HT1080 (cell line): ENCODE results near the gene ULK3. TPM values are rescaled to one million over a fixed set of nuclear protein-coding genes. Genes with fewer than 3 reads are reported as not detected.

Experiments used
- DNase-seq: peaks from one replicate; pipeline ENCODE4 v3.0.0-alpha.2; 2015; ENCODE audit warnings: low read depth
- total RNA-seq: library from RNA; depleted of rRNA; stranded (reverse); fragments of >200 nt; shearing (Covaris generic); gene quantifications from 2 replicates; pipeline ENCODE4 v1.2.3, GENCODE V29; 2014

The ULK3 gene
- total RNA-seq, 1 experiment from 2014 or later: 44.0 TPM

DNA sequence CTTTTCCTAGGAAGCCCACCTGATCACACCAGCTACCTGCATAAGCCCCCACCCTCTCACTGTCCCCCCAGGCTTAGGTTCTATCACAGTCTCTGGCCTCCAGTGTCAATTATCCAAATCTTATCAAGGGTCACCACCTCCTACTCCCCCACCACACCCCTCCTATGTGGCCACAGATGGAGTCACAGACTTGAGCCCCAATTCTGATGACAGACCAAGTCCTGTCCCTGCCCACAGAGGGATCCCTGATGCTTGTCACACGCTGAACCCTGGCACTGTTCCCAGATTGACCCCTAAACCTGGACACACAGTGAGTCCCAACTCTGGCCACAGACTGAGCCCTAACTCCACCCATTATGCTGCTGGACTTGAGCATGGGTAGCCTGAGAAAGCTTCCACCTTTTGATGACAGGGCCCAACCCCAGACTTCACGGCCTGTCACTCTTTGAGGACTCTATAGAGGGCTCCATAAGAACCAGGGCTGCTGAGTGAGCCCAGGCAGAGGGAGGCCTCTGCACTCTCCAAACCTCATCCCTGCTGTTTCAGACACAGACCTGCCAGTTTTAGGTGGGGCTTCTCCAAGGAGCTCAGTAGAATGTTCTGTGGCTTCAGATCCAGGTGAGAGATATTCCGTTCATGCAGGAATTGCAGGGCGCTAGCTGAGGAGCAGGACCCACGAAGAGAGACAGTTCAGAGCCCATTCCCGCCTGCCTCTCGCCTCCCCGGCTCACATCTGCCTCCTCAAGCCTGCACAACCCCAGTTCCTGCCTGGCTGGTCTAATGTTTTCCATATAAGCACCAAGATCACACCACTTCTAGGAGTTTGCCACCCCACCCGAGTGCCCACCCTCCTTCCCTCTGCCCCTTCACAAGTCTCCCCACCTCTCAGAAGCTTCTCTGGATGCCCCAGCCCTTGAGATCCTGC, 1.8 kb downstream of the ULK3 start:
- DNase-seq: no peak

DNA sequence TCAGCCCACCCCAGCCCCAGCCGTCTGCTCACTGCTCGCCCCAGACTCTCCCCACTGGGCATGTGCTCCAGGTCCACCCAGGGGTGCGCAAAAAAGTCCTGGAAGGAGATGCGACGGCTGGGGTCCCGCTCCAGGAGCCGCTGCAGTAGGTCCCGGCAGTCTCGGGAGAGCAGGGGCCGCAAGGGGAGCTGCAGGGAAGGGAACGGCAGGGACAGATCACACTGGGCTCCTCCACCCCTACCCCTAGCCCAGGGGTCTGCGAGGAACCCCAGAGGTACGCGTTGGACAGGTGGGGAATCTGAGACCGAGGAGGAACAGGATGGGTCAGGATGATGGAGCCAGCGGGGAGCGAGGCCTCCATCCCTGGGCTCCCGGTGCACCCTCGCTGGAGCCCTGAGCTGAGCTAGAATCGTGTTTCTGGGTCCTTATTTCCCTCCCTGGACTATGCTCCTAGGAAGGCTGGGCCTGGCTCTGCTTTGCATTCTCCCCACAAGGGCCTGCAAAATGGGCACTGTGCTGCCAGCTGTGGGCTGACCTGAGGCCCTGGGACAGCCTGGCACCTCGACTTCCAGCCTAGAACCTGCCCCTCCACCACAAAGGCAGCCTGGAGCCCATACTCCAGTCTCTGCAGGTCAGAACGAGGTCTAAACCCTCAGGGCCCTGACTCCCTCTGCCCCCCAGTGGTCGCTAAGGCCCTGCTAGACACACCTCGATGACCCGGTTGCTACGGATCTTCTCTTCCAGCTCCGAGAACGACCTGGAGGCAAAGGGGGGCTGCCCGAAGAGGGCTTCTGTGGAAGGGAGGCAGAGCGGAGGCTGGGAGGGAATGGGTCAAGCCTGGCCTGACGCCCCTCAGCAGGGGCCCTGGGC, 3.2 kb downstream of the ULK3 start:
- no peak for DNase-seq

DNA sequence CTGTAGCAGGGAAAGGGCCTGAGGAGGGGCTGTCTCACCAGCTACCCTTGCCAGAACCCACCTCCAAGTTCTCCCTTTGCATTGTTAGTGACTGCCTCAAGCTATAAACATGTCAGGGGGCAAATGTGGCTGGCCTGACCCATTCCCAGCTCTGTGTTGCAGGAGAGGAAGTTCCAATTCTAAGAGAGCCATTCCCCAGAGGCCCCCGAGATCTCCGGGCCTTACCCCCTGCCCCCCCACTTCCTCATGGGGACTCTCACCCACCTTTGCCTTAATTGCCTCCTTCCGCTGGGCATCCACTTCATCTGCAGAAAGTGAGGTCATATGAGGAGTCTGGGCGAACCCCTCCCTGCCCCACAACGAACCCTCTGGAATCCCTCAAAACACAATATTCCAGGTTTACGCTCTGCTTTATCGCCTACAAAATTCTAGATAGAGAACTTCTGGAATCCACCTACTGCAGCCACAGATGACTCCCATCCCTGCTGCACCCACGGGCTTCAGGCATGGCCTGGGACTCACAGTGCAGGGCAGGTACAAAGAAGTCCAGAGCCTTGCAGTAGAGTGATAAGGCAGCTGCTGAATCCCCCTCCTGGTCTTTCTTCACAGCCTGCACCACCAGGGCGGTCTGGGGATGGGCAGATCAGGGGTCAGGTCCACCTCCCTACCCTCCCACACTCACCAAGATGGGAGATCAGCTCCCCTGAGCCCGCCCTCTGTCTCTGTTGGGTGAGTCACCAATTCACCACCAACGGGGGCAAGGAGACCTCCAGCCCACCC, 4.0 kb downstream of the ULK3 start:
- DNase-seq: no peak

DNA sequence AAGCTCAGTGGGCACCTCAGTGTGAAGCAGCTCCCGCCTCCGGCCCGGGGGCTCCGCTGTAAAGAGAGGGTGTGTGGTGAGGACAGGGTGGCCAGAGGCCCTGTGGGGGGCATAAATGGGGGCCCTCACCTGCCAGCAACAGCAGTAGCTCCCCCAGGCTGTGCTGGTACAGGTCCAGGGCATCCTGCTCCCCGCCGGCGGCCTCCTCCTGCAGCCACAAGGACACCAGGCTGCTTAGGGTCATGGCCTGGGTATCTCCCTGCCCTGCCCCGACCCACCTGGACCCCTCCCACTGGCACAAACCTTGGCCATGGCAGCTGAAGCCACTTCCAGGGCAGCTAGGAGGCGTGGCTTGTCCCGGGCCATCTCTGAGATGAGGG, 4.8 kb downstream of the ULK3 start:
- DNase-seq: no peak

DNA sequence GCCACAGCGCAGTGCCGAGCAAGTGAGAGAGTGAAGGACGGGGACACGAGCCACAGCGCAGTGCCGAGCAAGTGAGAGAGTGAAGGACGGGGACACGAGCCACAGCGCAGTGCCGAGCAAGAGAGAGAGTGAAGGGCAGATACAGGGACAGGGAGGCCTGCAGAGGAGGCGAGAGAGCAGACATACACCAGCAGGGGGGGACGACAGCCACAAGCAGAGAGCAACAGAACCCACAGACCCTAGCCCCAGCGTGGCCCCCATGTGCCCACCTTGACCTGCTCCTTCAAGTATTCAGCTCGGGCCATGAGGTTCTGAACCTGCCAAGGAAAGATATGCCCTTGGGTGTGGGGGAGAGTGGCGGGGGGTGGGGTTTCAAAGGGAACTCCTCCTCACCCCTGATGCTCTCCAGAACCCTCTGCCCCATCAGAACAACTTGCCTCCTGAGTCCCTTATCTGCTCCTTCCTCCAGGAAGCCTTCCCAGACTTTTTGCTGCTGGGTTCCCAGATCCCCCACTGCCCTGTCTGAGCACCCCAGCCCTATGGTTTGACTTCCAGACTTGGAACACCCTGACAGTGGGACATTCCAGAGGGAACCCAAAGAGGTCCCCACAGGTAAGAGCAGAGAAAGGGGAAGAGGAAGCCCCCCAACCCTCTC, 5.3 kb downstream of the ULK3 start:
- DNase-seq: no peak

DNA sequence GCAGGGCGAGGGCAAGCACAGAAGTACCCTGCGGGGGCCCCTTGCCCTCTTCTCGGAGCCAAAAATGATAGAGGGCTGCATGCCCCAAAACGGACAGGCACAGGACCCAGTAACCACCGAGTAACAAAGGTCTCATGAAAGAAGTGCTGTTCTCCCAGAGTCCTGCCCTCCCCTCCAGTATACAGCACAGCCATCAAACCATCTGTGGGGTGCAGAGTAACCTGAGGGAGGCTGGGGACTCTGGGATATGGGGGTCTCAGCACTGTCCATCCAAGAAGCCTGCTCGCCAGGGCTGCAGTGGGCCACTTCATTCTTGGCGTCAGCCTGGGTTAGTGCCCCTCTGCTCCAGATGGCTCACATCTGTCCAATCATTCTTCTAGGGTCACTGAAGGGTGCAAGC, 6.1 kb downstream of the ULK3 start:
- DNase-seq: no peak

DNA sequence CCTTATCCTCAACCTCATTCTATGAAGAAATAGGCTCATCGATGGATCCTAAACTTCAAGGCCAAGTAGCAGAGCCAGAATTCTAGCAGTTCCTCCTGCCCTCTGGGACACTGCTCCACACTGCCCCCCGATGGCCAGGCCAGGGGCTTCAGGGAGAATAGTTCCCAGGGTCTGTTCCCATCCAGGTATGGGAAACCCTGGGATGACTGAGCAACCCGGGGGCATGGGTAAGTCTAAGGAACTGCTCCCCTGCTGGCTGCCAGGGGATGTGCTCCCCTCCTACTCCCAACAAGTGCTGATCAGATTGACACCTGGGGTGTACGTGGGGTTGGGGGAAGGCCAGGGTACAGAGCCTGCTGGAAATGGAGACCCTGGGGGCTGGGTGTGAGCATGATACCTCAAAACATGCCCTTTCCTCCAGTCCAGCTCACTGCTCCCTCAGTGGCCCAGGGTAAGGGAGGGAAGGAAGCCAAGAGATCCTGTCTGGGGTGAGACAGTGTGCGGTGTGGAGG, 7.6 kb downstream of the ULK3 start:
- peak; percentile 78 for DNase-seq

DNA sequence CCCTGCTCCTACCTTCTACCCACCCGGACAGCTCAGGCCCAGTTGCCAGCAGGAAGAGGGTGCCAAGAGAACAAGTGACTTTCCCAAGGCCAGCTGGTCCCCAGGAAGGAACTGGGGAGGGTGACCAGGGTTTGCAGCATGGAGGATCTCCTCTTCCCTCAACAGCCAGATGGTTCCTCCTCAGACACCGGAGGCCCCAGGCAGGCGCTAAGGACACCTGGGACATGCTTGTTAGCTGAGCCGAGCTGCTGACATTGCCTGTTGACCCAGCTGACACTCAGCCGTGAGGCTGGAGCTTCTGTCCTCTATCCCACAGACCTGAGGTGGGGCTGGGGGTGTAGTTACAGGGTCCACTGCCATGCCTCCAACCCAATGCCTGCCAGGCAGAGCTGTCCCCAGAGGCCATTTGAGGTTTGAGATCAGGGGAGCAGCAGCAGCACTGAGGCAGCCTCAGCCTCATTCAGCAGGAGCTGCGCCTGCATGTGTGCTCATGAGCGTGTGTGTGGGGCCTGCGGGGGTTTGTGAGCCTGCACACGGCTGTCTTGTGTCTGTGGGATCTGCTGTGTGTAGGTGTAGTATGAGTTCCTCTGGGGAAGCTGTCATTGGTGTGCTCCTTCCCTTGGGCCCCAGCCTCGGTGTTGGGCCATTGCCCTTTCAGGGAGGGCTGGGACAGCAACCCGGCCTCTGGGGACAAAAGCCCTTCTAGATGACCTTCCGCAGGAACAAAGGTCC, 9.4 kb downstream of the ULK3 start:
- no peak for DNase-seq

DNA sequence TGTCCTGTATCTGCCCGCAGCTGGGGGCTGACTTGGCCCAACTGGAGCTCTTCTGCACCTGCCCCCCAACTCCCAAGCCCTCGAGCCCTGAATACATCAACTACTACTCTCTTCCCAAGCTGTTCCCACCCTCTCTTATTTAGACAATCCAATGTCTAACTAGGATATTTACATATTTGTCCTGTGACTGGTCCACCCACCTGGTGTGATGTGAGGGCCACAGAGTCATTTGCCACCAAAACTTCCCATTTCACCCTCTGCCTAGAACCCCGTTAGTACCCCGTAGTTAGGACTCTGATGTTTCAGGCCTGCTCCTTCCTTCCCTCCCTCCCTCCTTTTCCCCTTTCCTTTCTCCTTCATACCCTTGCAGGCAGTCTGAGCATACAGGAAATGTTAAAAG, 10.1 kb downstream of the ULK3 start:
- DNase-seq: no peak

DNA sequence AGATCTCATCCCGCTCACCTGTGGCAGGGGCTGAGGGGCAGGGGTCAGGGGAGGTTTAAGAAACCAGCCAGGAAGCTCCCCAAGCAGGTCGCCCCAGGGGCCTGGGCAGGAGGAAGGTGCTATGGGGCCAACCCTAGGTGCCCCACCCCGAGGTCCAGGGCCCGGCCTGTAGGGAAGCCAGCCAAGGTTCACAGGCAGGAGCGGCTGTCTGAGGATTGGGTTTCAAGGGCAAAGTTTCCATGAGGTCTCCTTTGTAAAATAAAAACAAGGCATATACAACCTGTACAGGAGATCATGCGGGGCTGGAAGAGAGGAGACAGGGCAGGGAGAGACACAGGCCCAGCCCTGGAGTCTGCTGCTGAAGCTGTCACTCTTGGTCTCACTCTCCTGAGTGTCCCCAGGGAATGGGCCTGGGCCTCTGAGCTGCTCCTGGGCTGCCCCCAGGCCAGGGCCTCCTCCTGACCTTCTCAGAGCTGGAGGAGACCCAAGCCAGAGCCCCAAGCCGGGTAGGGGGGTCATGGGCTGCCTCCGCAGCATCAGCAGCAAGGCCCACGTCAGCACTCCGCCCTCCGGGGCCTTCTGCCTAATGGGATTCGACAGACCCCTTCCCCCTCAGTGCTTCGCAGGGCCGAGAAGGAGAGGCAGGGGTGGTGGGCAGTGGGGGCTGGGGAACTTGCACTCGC, 11.0 kb downstream of the ULK3 start:
- DNase-seq: no peak

DNA sequence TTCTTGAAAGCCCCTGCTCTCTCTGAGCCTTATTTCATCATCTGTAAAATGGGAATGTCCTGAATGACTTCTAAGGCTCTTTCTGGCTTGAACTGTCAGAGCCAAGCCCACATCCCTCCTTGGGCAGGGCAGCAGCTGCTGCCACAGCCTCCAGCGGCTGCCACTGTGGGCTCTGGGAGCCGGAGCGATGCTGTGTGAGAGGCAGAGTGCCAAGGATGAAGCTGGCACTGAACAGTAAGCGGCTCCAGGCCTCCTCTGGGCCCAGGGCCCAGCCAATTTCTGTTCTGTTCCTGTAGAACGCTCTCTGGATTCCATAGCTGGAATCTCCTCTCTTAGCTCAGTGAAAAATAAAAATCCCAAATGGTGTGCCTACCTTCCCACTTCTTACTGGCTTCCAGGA, 12.1 kb downstream of the ULK3 start:
- DNase-seq: no peak

DNA sequence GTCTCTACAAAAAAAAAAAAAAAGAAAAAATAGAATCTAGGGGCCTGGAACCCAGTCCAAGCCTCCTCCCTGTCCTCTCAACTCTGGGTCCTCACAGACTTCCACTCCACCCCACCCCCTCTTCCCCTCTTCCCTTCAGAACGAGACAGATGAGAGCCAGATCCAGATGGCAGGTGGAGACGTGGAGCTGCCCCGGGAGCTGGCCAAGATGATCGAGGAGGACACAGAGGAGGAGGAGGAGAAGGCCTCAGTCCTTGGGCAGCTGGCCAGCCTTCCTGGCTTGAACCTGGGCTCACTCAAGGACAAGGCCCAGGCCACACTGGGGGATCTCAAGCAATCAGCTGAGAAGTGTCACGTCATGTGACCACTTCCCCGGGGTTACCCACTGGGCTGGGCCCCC, 13.0 kb downstream of the ULK3 start:
- DNase-seq: no peak

DNA sequence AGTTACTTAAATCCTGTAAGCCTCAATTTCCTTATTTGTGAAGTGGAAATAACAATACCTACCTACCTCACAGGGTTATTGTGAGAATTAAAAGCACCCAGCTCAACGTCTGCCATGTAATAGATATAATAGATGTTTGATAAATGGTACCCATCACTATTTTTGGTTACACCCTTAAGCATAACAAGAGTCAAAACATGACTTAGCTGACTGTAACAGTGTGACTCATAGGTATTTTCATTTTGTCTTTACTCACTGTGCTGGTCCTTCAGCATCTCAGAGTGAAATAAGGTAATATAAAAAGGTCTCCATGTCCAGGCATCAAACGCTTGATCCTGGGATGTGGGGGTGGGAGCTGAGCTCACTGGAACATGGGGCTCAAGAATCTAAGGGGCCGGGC, 13.5 kb downstream of the ULK3 start:
- no peak for DNase-seq

DNA sequence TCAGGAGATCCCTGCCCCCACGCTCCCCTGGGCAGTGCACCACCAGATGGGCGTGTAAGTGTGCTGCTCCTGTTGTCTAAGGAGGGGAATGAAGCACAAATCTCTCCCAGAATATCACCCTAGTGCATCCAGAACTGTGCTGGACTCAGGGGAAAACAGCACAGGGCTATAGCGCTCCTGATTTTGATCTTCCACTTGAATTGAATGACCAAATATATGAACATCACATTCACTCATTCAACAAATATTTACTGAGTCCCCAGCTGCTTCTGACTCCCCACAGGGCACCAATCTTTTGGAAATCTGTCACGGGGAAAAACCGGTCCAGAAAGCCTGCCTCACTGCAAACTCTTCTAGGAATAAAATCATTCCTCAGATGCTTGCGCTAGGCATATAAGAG, 14.1 kb downstream of the ULK3 start:
- no peak for DNase-seq

DNA sequence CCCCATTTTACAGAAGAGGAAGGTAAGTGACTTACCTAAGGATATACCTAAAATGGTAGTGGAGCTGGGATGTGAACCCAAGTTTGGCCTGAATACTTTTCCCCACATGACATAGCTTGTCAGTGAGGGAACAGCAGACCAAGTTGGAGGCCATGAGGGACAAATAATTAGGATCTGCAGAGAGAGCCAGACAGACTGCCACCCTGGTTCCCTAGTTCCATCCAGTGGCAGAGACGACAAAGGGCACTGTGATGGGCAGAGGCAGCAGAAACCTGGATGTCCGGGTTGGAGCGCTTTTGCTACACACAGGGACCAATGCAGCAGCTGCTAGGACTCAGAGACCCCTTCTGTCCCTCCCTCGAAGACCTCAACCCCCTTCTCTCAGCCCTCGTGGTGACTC, 15.3 kb downstream of the ULK3 start:
- DNase-seq: no peak

DNA sequence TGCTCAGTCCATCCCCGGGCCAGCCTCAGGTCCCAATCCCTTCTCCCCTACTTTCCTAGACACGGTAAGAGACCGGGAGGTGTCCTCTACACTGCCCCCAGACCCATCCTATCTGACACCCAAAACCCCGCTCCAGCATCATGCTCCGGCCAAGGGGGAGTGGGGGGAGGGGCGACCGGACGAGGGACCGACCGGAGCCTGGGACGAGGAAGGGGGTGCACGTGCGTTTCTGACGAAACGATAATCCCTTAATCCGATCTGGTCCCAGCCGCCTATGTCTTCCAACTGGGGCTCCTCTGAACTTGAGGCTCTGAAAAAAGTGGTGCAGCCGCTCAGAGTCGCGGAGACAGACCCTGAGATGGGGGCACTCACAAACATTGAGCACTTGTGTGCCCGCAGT, 16.0 kb downstream of the ULK3 start:
- no peak for DNase-seq

DNA sequence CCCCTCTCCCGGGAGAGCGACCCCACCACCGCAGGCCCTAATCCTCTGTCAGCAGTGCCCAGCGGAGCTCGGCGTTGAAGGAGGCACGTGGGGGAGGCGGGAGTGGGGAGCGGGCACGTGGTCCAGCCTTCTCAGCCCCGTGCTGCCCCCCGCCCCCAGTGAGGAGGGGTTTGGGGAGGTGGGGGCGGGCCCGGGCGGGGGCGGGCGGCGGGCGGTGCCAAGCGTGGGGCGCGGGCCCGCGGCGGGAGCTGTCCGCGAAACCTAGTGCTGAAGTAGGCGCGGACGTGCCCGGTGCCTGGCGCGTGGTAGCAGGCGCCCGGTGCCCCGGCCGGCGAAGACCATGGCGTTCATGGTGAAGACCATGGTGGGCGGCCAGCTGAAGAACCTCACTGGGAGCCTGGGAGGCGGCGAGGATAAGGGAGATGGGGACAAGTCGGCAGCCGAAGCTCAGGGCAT, 16.6 kb downstream of the ULK3 start, which contains the start of gene CPLX3:
Gene CPLX3 (plus strand): TSS at position 264 of the 456 bp plus-strand sequence. CDS start 77 bp downstream, at position 341.
- no peak for DNase-seq

DNA sequence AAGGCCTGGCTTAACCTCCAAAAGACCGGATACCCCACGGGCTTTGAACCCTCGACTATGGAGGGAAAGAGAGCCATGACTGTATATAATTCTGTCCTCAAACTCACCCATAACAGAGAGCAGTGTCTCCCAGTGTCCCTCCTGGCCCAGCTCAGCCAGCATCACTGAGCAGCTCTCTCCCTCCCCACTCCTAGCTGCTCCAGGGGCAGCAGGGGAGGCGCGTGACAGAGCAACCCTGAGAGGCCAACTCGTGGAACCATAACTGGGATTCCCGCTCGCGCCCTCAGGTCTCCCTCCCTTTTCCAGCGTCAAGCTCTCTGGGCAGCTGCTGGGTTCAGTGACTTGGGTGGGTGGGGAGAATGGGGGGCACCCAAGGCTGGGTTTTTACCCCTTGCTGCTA, 17.1 kb downstream of the ULK3 start:
- DNase-seq: no peak

DNA sequence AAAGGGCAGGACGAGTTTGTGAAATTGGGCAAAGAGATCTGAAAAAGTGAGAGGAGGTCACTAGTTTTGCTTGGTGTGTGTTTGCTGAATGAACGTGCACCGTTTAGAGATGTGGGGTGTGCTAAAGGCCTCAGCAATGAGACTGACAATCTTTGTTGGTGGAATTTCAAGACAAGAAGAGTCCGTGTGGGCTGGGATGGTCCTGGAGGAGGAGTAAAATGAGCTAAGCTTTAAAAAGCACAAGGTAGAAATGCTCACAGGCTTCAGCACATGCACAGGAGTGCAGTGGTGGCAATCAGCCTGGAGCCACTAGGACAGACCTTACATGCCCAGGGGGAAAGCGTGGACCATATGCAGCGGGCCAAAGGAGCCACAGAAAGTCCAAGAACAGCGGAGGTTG, 18.0 kb downstream of the ULK3 start:
- no peak for DNase-seq
